ENCODE data around the gene HSPA1L. TPM values are rescaled to one million over a fixed set of nuclear protein-coding genes. Genes with fewer than 3 reads are reported as not detected.

Gene HSPA1L
- total and polyA plus RNA-seq, 7 donors, result 0.86 to 23.1 (median 3.3) TPM

DNA sequence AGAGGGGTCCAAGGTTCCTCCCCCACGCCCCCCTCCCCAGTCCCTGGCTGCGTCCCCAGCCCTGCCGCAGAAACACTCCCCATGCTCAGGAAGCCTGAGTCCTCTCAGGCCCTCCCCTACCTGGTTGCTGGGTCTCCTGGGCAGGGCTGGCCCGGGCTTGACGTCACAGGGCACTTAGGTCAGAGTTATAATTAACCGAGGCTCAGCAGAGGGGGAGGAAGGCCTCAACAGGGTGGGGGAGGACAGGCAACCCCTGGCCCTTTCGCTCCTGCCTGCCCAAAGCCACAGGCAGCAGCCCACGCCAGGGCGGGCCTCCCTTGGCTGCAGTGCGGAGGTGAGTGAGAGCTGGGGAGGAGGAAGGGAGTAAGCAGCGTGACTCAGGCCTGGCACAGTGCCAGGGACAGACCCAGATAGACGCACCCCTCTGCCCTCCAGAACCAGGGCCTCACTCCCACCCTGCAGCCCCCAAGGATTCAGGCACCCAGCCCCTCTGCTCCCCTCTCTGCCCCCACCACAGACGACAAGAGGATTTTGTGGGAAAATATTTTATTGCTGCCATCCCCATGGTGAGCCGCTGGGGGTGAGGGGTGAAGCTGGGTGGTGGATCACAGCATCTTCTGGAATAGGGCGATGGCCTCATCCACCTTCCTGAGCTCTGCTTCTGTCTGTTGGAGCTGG is 38.0 kb downstream of the HSPA1L start, which contains the start of gene VWA7:
TSS of gene VWA7 (minus strand) at position 340 of the 678 bp plus-strand sequence. CDS start 549 bp downstream, outside the sequence.
- Histone ChIP-seq H3K27me3 (ENCODE audit: insufficient read depth in 3 of 3, low read length in 2 of 3) (no peaks in the 10 kb centered on the region), H3K9me3 (no peaks in the 10 kb centered on the region), H3K36me3 (ENCODE audit: insufficient read depth in 1 of 2, low read depth in 1 of 2) (peaks cover 0 to 42% of the 10 kb centered on the region in 2 donors), H3K4me3 (peak within 1 kb of the TSS; percentile 55), H3K4me1 (peaks cover 17% of the 10 kb centered on the region), H3K27ac (peak within 1 kb of the TSS; percentile 88)
- 13 to 16% (median 14%) methylated on average over 11 to 15 of the region's 15 CpGs for WGBS, 3 donors
- peak; percentile 73 to 86 for DNase-seq
- intact Hi-C loops (cut with DNase I), result loop anchor here (2.0 to 10.0 kb wide), 2 partner anchors 54 to 88 kb away; partner anchors contain the start of gene NEU1 (in 1 of the 2)
- TF ChIP-seq CTCF (IDR thresholded peaks at IDR 0.05), result no peak
- ATAC-seq, result peak; percentile 80 to 89 (median 86)

- TF ChIP-seq CTCF (IDR thresholded peaks at IDR 0.05), result no peak
- ATAC-seq, result peak in 1 of 4 donors; percentile 3
- DNase-seq, result no peak
- intact Hi-C loops (cut with DNase I), result loop anchor here (2.0 to 10.0 kb wide), 2 partner anchors 54 to 88 kb away; partner anchors contain the start of gene NEU1 (in 1 of the 2)
- H3K4me1 ChIP-seq, result peaks cover 17% of the 10 kb centered on the region
- peak overlapping the region; percentile 88 for H3K27ac ChIP-seq
- no peaks in the 10 kb centered on the region for H3K27me3 ChIP-seq (ENCODE audit: insufficient read depth in 3 of 3, low read length in 2 of 3)
- H3K4me3 ChIP-seq, result peak overlapping the region; percentile 55
- H3K9me3 ChIP-seq, result no peaks in the 10 kb centered on the region
- H3K36me3 ChIP-seq (ENCODE audit: insufficient read depth in 1 of 2, low read depth in 1 of 2), result peaks cover 0 to 36% of the 10 kb centered on the region in 2 donors
- 34 to 35% (median 35%) methylated on average over 13 to 14 of the region's 14 CpGs for WGBS, 3 donors
Measured at GRCh38 chr6:31776485-31776988, 38.5 kb downstream of the HSPA1L start.

- TF ChIP-seq CTCF (IDR thresholded peaks at IDR 0.05), result no peak
Measured at GRCh38 chr6:31775633-31776484, 39.2 kb downstream of the HSPA1L start.

GRCh38 chr6:31775184-31775583 is 39.9 kb downstream of the HSPA1L start:
- H3K4me1 ChIP-seq, result peaks cover 17% of the 10 kb centered on the region
- no peak for DNase-seq
- no peak overlapping the region for H3K4me3 ChIP-seq
- peaks cover 0 to 23% of the 10 kb centered on the region in 2 donors for H3K36me3 ChIP-seq (ENCODE audit: insufficient read depth in 1 of 2, low read depth in 1 of 2)
- intact Hi-C loops (cut with DNase I), result loop anchor here in 1 of 2 donors (10.0 kb wide), 1 partner anchor 90 kb away; the partner anchor contains the start of gene NEU1
- WGBS, 3 donors, result 71 to 80% (median 72%) methylated on average over 4 of the region's 4 CpGs
- no peak for ATAC-seq
- H3K27ac ChIP-seq, result peak overlapping the region; percentile 88
- TF ChIP-seq CTCF (IDR thresholded peaks at IDR 0.05), result no peak
- no peaks in the 10 kb centered on the region for H3K27me3 ChIP-seq (ENCODE audit: insufficient read depth in 3 of 3, low read length in 2 of 3)
- no peaks in the 10 kb centered on the region for H3K9me3 ChIP-seq

More at GRCh38 chr6:31775633-31776484, 39.2 kb downstream of the HSPA1L start:
- H3K4me3 ChIP-seq, result peak overlapping the region; percentile 55
- H3K27ac ChIP-seq, result peak overlapping the region; percentile 88
- H3K9me3 ChIP-seq, result no peaks in the 10 kb centered on the region
- no peaks in the 10 kb centered on the region for H3K27me3 ChIP-seq (ENCODE audit: insufficient read depth in 3 of 3, low read length in 2 of 3)
- DNase-seq (no peak), ATAC-seq (no peak)
- peaks cover 17% of the 10 kb centered on the region for H3K4me1 ChIP-seq
- 84 to 89% (median 87%) methylated on average over 32 of the region's 32 CpGs for WGBS, 3 donors
- peaks cover 0 to 29% of the 10 kb centered on the region in 2 donors for H3K36me3 ChIP-seq (ENCODE audit: insufficient read depth in 1 of 2, low read depth in 1 of 2)
- intact Hi-C loops (cut with DNase I), result loop anchor here (2.0 to 10.0 kb wide), 2 partner anchors 55 to 89 kb away; partner anchors contain the start of gene NEU1 (in 1 of the 2)
